HepG2 (cell line): Measurements from ENCODE around the gene HIGD1C. TPM values are rescaled to one million over a fixed set of nuclear protein-coding genes. Genes with fewer than 3 reads are reported as not detected.

Source experiments
- AHR ChIP-seq: IDR thresholded peaks from 2 replicates; pipeline ENCODE4 v1.6.1; 2018; ENCODE audit warnings: missing genetic modification reagents, missing compliant biosample characterization
- CHD2 ChIP-seq: IDR thresholded peaks from 2 replicates; pipeline ENCODE4 v1.6.1; 2011; ENCODE audit warnings: low read depth, low read length, improper control_type of control experiment
- ELK4 ChIP-seq: sonication (generic); formaldehyde crosslinking; IDR thresholded peaks from 2 replicates; pipeline ENCODE4 v1.9.0; 2021; ENCODE audit warnings: missing genetic modification reagents, borderline replicate concordance
- GFI1 ChIP-seq: sonication (generic); formaldehyde crosslinking; IDR thresholded peaks from 2 replicates; pipeline ENCODE4 v1.5.0; 2020; ENCODE audit warnings: missing genetic modification reagents, mild to moderate bottlenecking, borderline replicate concordance
- HOXA7 ChIP-seq: sonication (generic); formaldehyde crosslinking; IDR thresholded peaks from 2 replicates; pipeline ENCODE4 v1.8.1; 2022; ENCODE audit warnings: mild to moderate bottlenecking, missing genetic modification reagents, moderate library complexity
- NR3C1 ChIP-seq: sonication (generic); formaldehyde crosslinking; IDR thresholded peaks from 2 replicates; pipeline ENCODE4 v1.4.0; 2020; ENCODE audit warnings: missing genetic modification reagents
- POLR2G ChIP-seq: fragments of 200-400 bp; formaldehyde crosslinking; IDR thresholded peaks from 2 replicates; pipeline ENCODE4 v1.6.1; 2018; ENCODE audit warnings: mild to moderate bottlenecking, low read depth, low read length, moderate library complexity
- RBAK ChIP-seq: sonication (generic); formaldehyde crosslinking; IDR thresholded peaks from 2 replicates; pipeline ENCODE4 v1.5.1; 2020; ENCODE audit warnings: mild to moderate bottlenecking, missing genetic modification reagents
- REL ChIP-seq: sonication (generic); formaldehyde crosslinking; conservative IDR thresholded peaks from 2 replicates; pipeline ENCODE4 v1.8.0; 2022; ENCODE audit warnings: mild to moderate bottlenecking, missing genetic modification reagents, moderate library complexity
- REST ChIP-seq, 2 experiments: IDR thresholded peaks; 2 replicates each; pipeline ENCODE4 v1.6.1; 2011 to 2012; ENCODE audit warnings: low read length in 2 of 2, borderline replicate concordance in 1 of 2, low read depth in 1 of 2, mild to moderate bottlenecking in 1 of 2, moderate library complexity in 1 of 2
- RFXAP ChIP-seq: sonication (generic); formaldehyde crosslinking; IDR thresholded peaks from 2 replicates; pipeline ENCODE4 v1.4.0; 2020; ENCODE audit warnings: missing genetic modification reagents, borderline replicate concordance
- SMARCE1 ChIP-seq: fragments of 450-650 bp; IDR thresholded peaks from 2 replicates; pipeline ENCODE4 v1.6.1; 2017; ENCODE audit warnings: borderline replicate concordance
- STAT5B ChIP-seq: sonication (generic); formaldehyde crosslinking; IDR thresholded peaks from 2 replicates; pipeline ENCODE4 v1.4.0; 2020; ENCODE audit warnings: missing genetic modification reagents
- ZBTB37 ChIP-seq: sonication (generic); formaldehyde crosslinking; IDR thresholded peaks from 2 replicates; pipeline ENCODE4 v1.4.0; 2020; ENCODE audit warnings: mild to moderate bottlenecking, missing genetic modification reagents
- ZBTB38 ChIP-seq: sonication (generic); formaldehyde crosslinking; IDR thresholded peaks from 2 replicates; pipeline ENCODE4 v1.5.1; 2020; ENCODE audit warnings: mild to moderate bottlenecking, missing genetic modification reagents
- ZNF225 ChIP-seq: sonication (generic); formaldehyde crosslinking; IDR thresholded peaks from 2 replicates; pipeline ENCODE4 v1.4.0; 2020; ENCODE audit warnings: mild to moderate bottlenecking, missing genetic modification reagents
- ZNF256 ChIP-seq: sonication (generic); formaldehyde crosslinking; conservative IDR thresholded peaks from 2 replicates; pipeline ENCODE4 v1.4.0; 2020; ENCODE audit warnings: missing genetic modification reagents
- ZNF260 ChIP-seq: sonication (generic); formaldehyde crosslinking; IDR thresholded peaks from 2 replicates; pipeline ENCODE4 v1.4.0; 2020; ENCODE audit warnings: missing genetic modification reagents, low read depth, mild to moderate bottlenecking, borderline replicate concordance
- ZNF383 ChIP-seq: sonication (generic); formaldehyde crosslinking; IDR thresholded peaks from 2 replicates; pipeline ENCODE4 v1.4.0; 2020; ENCODE audit warnings: missing genetic modification reagents, mild to moderate bottlenecking, borderline replicate concordance
- ZNF678 ChIP-seq: sonication (generic); formaldehyde crosslinking; IDR thresholded peaks from 2 replicates; pipeline ENCODE4 v1.4.0; 2020; ENCODE audit warnings: mild to moderate bottlenecking, missing genetic modification reagents
- ZNF7 ChIP-seq: IDR thresholded peaks from 2 replicates; pipeline ENCODE4 v1.6.1; 2016; ENCODE audit warnings: missing biosample characterization, missing genetic modification reagents
- ZNF788 ChIP-seq: sonication (generic); formaldehyde crosslinking; IDR thresholded peaks from 2 replicates; pipeline ENCODE4 v1.5.0; 2020; ENCODE audit warnings: mild to moderate bottlenecking, missing genetic modification reagents, borderline replicate concordance
- polyA plus RNA-seq, 8 experiments: library from polyadenylated mRNA; depleted of rRNA in 3 of 8; stranded (reverse) in 7 of 8; unstranded in 1 of 8; fragments of >200 nt; fragmentation: Illumina TruSeq in 4 of 8; extraction: Trizol in 4 of 8; gene quantifications; 2 replicates each; pipeline versions ENCODE4 v1.2.1 to v1.2.3, GENCODE V29; 2011 to 2016; ENCODE audit warnings: low read depth in 4 of 8, missing spikeins in 1 of 8, mixed read lengths in 1 of 8; ENCODE audit not compliant: insufficient read depth in 1 of 8
- total RNA-seq, 5 experiments: library from RNA; depleted of rRNA; stranded (reverse); fragments of >200 nt; fragmentation: Illumina TruSeq; extraction: Trizol; gene quantifications; 2 replicates each; pipeline ENCODE4 v1.2.3, GENCODE V29; 2016; ENCODE audit warnings: low read depth in 1 of 5
- TF ChIP-seq, protein P1 (sequence below): sonication (generic); formaldehyde crosslinking; conservative IDR thresholded peaks from 2 replicates; pipeline ENCODE4 v1.8.0; 2022; ENCODE audit warnings: mild to moderate bottlenecking, moderate library complexity, missing genetic modification reagents

Gene HIGD1C
- total and polyA plus RNA-seq, 2 of the 13 experiments (the other 11 are each of a cell fraction or from before 2014, with no cell fraction given), result not detected

DNA sequence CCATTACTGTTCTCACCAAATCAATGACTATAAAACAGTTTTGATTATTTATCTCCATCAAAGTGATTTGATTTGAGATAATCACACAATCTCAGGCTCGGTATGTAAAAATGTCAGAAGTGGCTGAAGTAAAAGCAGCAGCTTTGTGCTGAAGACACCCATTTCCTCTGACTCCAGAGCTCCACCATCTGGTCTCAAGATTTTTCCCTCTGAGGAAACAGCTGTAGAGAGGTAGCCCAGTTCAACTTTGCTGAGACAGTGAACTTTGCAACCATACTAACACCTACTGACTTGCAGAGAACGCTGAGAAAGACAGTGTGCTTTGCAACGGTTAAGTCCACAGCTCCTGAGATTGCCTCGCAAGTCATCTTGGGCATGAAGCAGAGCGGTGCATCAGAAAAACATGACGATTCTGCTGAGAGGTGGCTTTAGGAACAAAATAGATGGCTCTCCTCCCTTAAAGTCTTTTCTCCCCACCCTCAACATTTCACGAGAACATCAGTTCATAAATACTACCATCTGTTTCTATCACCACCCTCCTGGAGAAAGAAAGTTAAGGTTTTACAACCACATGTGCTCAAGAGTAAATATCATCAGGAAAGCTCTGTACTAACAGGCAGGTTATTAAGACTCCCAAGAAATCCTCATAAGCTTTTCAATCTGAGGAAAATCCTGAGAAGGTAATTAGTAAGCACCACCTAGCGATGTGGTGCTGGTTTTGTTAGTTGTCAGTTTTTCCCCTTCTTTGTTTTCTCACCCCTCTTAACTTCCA is 34.8 kb downstream of the HIGD1C start (continued):
- TF ChIP-seq REL (CRISPR knock-in tag) (no peak), ZNF678 (CRISPR knock-in tag) (no peak), RBAK (CRISPR knock-in tag) (no peak), HOXA7 (CRISPR knock-in tag) (no peak), ZNF260 (no peak), ELK4 (CRISPR knock-in tag) (no peak), ZNF225 (CRISPR knock-in tag) (no peak), STAT5B (CRISPR knock-in tag) (no peak), NR3C1 (CRISPR knock-in tag) (no peak), GFI1 (CRISPR knock-in tag) (no peak), RFXAP (no peak), ZNF256 (CRISPR knock-in tag) (no peak), AHR (CRISPR knock-in tag) (no peak), ZNF7 (CRISPR knock-in tag) (no peak), CHD2 (no peak), ZBTB37 (CRISPR knock-in tag) (no peak), REST (IDR thresholded peaks at IDR 0.05; ENCODE audit: borderline replicate concordance in 1 of 2, low read depth in 1 of 2, low read length in 2 of 2) (no peak), POLR2G (no peak), ZNF383 (CRISPR knock-in tag) (no peak), ZBTB38 (CRISPR knock-in tag) (no peak), SMARCE1 (no peak), ZNF788 (CRISPR knock-in tag) (no peak)
- TF ChIP-seq, protein P1, sequence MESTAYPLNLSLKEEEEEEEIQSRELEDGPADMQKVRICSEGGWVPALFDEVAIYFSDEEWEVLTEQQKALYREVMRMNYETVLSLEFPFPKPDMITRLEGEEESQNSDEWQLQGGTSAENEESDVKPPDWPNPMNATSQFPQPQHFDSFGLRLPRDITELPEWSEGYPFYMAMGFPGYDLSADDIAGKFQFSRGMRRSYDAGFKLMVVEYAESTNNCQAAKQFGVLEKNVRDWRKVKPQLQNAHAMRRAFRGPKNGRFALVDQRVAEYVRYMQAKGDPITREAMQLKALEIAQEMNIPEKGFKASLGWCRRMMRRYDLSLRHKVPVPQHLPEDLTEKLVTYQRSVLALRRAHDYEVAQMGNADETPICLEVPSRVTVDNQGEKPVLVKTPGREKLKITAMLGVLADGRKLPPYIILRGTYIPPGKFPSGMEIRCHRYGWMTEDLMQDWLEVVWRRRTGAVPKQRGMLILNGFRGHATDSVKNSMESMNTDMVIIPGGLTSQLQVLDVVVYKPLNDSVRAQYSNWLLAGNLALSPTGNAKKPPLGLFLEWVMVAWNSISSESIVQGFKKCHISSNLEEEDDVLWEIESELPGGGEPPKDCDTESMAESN (CRISPR knock-in tag), result 0 out of 2 replicates have a peak, but pooled peaks have one; percentile 25
